Natural killer cell (primary cell): ENCODE measurements around the gene PYGM. TPM values are rescaled to one million over a fixed set of nuclear protein-coding genes. Genes with fewer than 3 reads are reported as not detected.
A peak's percentile ranks its signal among the peaks of the same experiment; 100 is the strongest.

Source experiments
- ATAC-seq, 3 donors: fragments of 150-1000 bp in 2 of 3; fragments of 200-7000 bp in 1 of 3; cut with Tn5 transposase; 1 replicate in 1 of 3; 2 replicates in 2 of 3; pipeline ENCODE4 v1.10.0; 2021; ENCODE audit warnings: mild to moderate bottlenecking in 2 of 3, moderate library complexity in 2 of 3
- DNase-seq, 2 donors: peaks; one replicate each; pipeline versions ENCODE4 v3.0.0 to v3.0.0-alpha.2; 2013 to 2021; ENCODE audit warnings: mixed read lengths in 1 of 2
- H3K27ac ChIP-seq: one replicate; pipeline ENCODE4 v1.5.1; 2013; ENCODE audit warnings: mild to moderate bottlenecking, low read length
- H3K27me3 ChIP-seq: one replicate; pipeline ENCODE4 v1.6.1; 2013; ENCODE audit warnings: low read length; ENCODE audit not compliant: control insufficient read depth, insufficient read depth
- H3K36me3 ChIP-seq: one replicate; pipeline ENCODE4 v1.6.1; 2013; ENCODE audit warnings: low read length; ENCODE audit not compliant: control insufficient read depth, insufficient read depth
- H3K4me1 ChIP-seq: one replicate; pipeline ENCODE4 v1.6.1; 2013; ENCODE audit warnings: low read length; ENCODE audit not compliant: control insufficient read depth, insufficient read depth
- H3K4me3 ChIP-seq: one replicate; pipeline ENCODE4 v1.5.1; 2013; ENCODE audit warnings: low read length
- H3K9me3 ChIP-seq: one replicate; pipeline ENCODE4 v1.6.1; 2013; ENCODE audit warnings: low read length; ENCODE audit not compliant: control insufficient read depth, insufficient read depth
- H3K27ac Mint-ChIP-seq, 2 donors: one replicate each; pipeline ENCODE4 v1.8.0; 2022; ENCODE audit warnings: mild to moderate bottlenecking in 2 of 2, mixed read lengths in 2 of 2, moderate library complexity in 1 of 2
- H3K27me3 Mint-ChIP-seq, 2 donors: one replicate each; pipeline ENCODE4 v1.8.0; 2022; ENCODE audit warnings: low read depth in 2 of 2, mixed read lengths in 2 of 2
- H3K36me3 Mint-ChIP-seq: one replicate; pipeline ENCODE4 v1.8.0; 2022; ENCODE audit warnings: mixed read lengths
- H3K4me1 Mint-ChIP-seq, 2 donors: one replicate each; pipeline ENCODE4 v1.8.0; 2022; ENCODE audit warnings: mixed read lengths in 2 of 2
- H3K4me3 Mint-ChIP-seq: one replicate; pipeline ENCODE4 v1.8.0; 2022; ENCODE audit warnings: mild to moderate bottlenecking, moderate library complexity, mixed read lengths
- H3K9me3 Mint-ChIP-seq, 2 donors: one replicate each; pipeline ENCODE4 v1.8.0; 2022; ENCODE audit warnings: mixed read lengths in 2 of 2
- CTCF ChIP-seq: fragments of 200-600 bp; IDR thresholded peaks from one replicate; pipeline ENCODE4 v1.8.0; 2022; ENCODE audit warnings: antibody characterized with exemption
- WGBS: methylation state at CpG from one replicate; pipeline ENCODE4 v1.1.7; 2013; ENCODE audit warnings: missing lambda C conversion rate; ENCODE audit not compliant: insufficient coverage; 5-methylcytosine and 5-hydroxymethylcytosine counted together
- intact Hi-C: fragments of 100-400 bp; cut with micrococcal nuclease; formaldehyde crosslinking; loops from one replicate; pipeline ENCODE4 v1.14.2; 2022
- total RNA-seq, 4 donors: library from RNA; stranded (reverse); fragments of 120-200 nt in 1 of 4; gene quantifications; one replicate each; pipeline versions ENCODE4 v1.2.3 to v1.2.4, GENCODE V29; 2013 to 2022

PYGM gene
- total RNA-seq, 3 donors from 2014 or later (not counting 1 experiment from before 2014, with no cell fraction given), result 4.1 to 8.4 (median 6.1) TPM

DNA sequence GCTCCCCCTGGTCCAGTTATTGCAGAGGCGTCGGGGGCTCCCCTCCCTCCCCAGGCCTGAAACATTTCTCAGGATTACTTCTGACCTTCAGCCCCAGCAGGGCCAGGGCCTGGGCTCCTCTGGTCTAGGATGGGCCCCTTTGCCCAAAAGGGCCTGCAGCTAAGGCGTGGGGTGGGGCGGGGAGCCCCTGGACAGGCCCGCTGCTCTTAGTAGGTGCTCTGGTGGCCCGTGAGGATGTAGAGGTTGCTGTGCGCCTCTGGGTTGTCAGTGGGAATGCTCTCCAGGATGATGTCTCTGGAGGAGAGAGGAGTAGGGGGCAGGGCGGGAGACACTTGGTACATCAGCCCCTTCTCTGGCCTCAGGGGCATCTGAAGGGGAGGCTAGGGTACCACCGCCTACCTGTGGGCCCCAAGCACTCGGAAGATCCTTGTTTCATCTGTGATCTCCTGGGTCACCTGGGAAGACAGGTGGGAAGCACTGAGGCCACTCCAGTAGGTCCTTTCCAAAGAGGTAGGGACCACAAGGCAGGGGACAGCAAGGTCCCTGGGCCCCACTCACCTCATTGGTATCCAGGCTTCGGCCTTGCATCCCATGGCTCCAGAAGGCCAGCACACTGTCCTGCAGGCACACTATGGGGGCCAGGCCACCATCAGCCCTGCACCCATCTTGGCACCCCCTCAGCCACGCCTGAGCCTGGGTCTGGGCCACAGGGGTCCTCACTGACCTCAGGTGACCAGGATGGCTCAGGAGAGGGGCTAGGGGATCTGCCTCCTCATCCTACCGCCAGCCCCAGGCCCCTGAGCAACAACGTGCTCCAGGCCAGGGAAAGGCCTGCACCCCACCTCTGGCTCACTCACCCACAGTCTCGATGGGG is 29.8 kb upstream of the PYGM start:
- Histone ChIP-seq H3K9me3 (no peaks in the 10 kb centered on the region), H3K4me3 (no peak overlapping the region), H3K27ac (no peak overlapping the region)

DNA sequence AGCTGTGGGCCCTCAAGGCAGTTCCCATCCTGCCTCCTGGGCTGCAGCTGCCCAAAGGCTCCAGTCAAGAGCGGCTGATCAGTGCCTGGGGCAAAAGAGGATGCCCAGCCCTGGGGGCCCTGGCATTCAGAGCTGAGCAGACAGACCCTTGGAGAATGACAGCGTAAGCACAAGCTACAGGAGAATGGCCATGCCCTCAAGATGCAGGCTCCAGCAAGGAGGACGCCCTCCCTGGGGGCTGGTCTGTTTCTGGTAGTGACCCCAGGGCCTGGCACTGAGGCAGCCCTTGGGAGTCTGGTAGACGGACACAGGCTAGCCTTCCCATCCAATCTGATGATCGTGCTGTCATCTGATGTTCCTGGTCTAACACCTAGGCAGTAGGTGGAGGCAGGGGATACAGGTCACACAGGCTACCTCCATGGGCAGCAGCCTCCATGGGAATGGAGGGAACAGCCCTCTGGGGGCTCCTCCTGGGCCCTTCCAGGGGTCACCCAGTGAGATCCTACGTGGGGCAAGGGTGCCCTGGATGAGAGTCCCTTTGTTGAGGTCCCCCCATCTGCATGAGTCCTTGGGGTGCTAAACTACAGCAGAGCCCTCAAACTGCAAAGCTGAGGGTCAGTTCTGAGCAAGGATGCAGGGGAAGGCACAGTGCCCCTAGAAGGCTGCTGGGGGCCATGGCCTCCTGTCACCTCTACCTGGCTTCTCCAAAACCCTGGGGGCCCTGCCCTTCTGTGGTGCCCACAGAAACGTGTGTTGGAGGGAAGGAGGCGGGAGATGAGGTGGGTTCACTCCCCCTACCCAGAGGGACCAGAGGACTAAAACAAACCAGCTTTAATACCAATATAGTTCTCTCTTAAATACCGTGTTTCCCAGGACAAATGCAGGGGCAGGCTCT is 28.8 kb upstream of the PYGM start:
- TF ChIP-seq CTCF, result no peak

More for the DNA sequence above, 29.8 kb upstream of the PYGM start:
- TF ChIP-seq CTCF, result no peak
- no peak overlapping the region for H3K27ac Mint-ChIP-seq
- H3K4me3 Mint-ChIP-seq, result no peak overlapping the region
- intact Hi-C loops, result no loop called here
- 96% methylated on average over 15 of the region's 15 CpGs for WGBS
- H3K27me3 ChIP-seq, result no peaks in the 10 kb centered on the region
- H3K4me1 ChIP-seq, result no peaks in the 10 kb centered on the region
- H3K36me3 ChIP-seq, result peaks cover 19% of the 10 kb centered on the region
- ATAC-seq (no peak), DNase-seq (no peak)
- H3K27me3 Mint-ChIP-seq, result no peaks in the 10 kb centered on the region
- peaks cover 6 to 10% of the 10 kb centered on the region in 2 donors for H3K4me1 Mint-ChIP-seq
- no peaks in the 10 kb centered on the region for H3K9me3 Mint-ChIP-seq
- H3K36me3 Mint-ChIP-seq, result no peaks in the 10 kb centered on the region

GRCh38 chr11:64787526-64788320 is 27.9 kb upstream of the PYGM start:
- no peaks in the 10 kb centered on the region for H3K27me3 ChIP-seq
- H3K36me3 ChIP-seq, result peaks cover 19% of the 10 kb centered on the region
- Mint-ChIP-seq H3K27ac (no peak overlapping the region), H3K9me3 (no peaks in the 10 kb centered on the region), H3K4me1 (no peaks in the 10 kb centered on the region), H3K27me3 (no peaks in the 10 kb centered on the region), H3K36me3 (no peaks in the 10 kb centered on the region), H3K4me3 (no peak overlapping the region)
- peak; percentile 65 for TF ChIP-seq CTCF
- no peaks in the 10 kb centered on the region for H3K9me3 ChIP-seq
- no peak overlapping the region for H3K4me3 ChIP-seq
- intact Hi-C loops, result loop anchor here (1.0 kb wide), 1 partner anchor 107 kb away; no protein-coding TSS in a partner anchor
- H3K4me1 ChIP-seq, result no peaks in the 10 kb centered on the region
- ATAC-seq (peak; percentile 67 to 92 (median 78)), DNase-seq (peak; percentile 55 to 77)
- 54% methylated on average over 13 of the region's 15 CpGs for WGBS
- H3K27ac ChIP-seq, result no peak overlapping the region

More for the DNA sequence above, 28.8 kb upstream of the PYGM start:
- peaks cover 19% of the 10 kb centered on the region for H3K36me3 ChIP-seq
- Mint-ChIP-seq H3K36me3 (no peaks in the 10 kb centered on the region), H3K4me1 (no peaks in the 10 kb centered on the region), H3K4me3 (no peak overlapping the region), H3K27ac (no peak overlapping the region), H3K27me3 (no peaks in the 10 kb centered on the region), H3K9me3 (no peaks in the 10 kb centered on the region)
- ATAC-seq (no peak), DNase-seq (no peak)
- H3K27me3 ChIP-seq, result no peaks in the 10 kb centered on the region
- H3K9me3 ChIP-seq, result no peaks in the 10 kb centered on the region
- 97% methylated on average over 7 of the region's 9 CpGs for WGBS
- H3K27ac ChIP-seq, result no peak overlapping the region
- no peaks in the 10 kb centered on the region for H3K4me1 ChIP-seq
- H3K4me3 ChIP-seq, result no peak overlapping the region
- intact Hi-C loops, result no loop called here
